K562 (cell line): ENCODE measurements around the gene FRMD7. TPM values are rescaled to one million over a fixed set of nuclear protein-coding genes. Genes with fewer than 3 reads are reported as not detected.

Source experiments
- ARID4B ChIP-seq: sonication (generic); formaldehyde crosslinking; IDR thresholded peaks from 2 replicates; pipeline ENCODE4 v1.8.0; 2022; ENCODE audit warnings: mild to moderate bottlenecking, missing genetic modification reagents
- DNMT1 ChIP-seq: fragments of 450-650 bp; IDR thresholded peaks from 2 replicates; pipeline ENCODE4 v1.6.1; 2016; ENCODE audit warnings: antibody characterized with exemption, mild to moderate bottlenecking
- HNRNPK ChIP-seq: fragments of 200-400 bp; formaldehyde crosslinking; IDR thresholded peaks from one replicate; pipeline ENCODE4 v1.6.1; 2018; ENCODE audit warnings: mild to moderate bottlenecking, low read depth, low read length; ENCODE audit not compliant: poor library complexity, severe bottlenecking
- JUND ChIP-seq, 2 experiments: IDR thresholded peaks; 2 replicates in 1 of 2; 3 replicates in 1 of 2; pipeline ENCODE4 v1.6.1; 2011; ENCODE audit warnings: borderline replicate concordance in 2 of 2, low read depth in 2 of 2, low read length in 2 of 2, improper control_type of control experiment in 1 of 2, missing biosample characterization in 1 of 2, missing genetic modification characterization in 1 of 2, missing genetic modification reagents in 1 of 2
- NCOR1 ChIP-seq: fragments of 450-650 bp; IDR thresholded peaks from 2 replicates; pipeline ENCODE4 v1.6.1; 2016; ENCODE audit warnings: mild to moderate bottlenecking, moderate library complexity
- POLR2AphosphoS2 ChIP-seq: IDR thresholded peaks from 2 replicates; pipeline ENCODE4 v1.6.1; 2012; ENCODE audit warnings: low read length, improper control_type of control experiment
- SMARCA4 ChIP-seq: fragments of 450-650 bp; IDR thresholded peaks from 2 replicates; pipeline ENCODE4 v1.6.1; 2016
- SOX6 ChIP-seq: fragments of 450-650 bp; IDR thresholded peaks from 2 replicates; pipeline ENCODE4 v1.6.1; 2014; ENCODE audit warnings: mild to moderate bottlenecking
- SP1 ChIP-seq: sonication (generic); formaldehyde crosslinking; IDR thresholded peaks from 2 replicates; pipeline ENCODE4 v1.8.1; 2022; ENCODE audit warnings: mild to moderate bottlenecking, missing genetic modification reagents
- TAL1 ChIP-seq: fragments of 450-650 bp; IDR thresholded peaks from 2 replicates; pipeline ENCODE4 v1.6.1; 2016; ENCODE audit warnings: mild to moderate bottlenecking
- TFE3 ChIP-seq: fragments of 450-650 bp; formaldehyde crosslinking; IDR thresholded peaks from 2 replicates; pipeline ENCODE4 v1.4.0; 2020; ENCODE audit warnings: mild to moderate bottlenecking, mixed read lengths
- ZC3H11A ChIP-seq: IDR thresholded peaks from 2 replicates; pipeline ENCODE4 v1.6.1; 2012; ENCODE audit warnings: low read depth, low read length, improper control_type of control experiment
- ZNF318 ChIP-seq, 2 experiments: fragments of 450-650 bp; IDR thresholded peaks; 2 replicates each; pipeline ENCODE4 v1.6.1; 2016; ENCODE audit warnings: mild to moderate bottlenecking in 2 of 2, borderline replicate concordance in 1 of 2, low read depth in 1 of 2, moderate library complexity in 1 of 2
- ZNF766 ChIP-seq: fragments of 200-800 bp; sonication (Bioruptor generic); conservative IDR thresholded peaks from 2 replicates; pipeline ENCODE4 v1.6.1; 2016; ENCODE audit warnings: missing genetic modification characterization, missing compliant biosample characterization
- ZNF780A ChIP-seq: fragments of 250-450 bp; sonication (Bioruptor Pico); IDR thresholded peaks from 2 replicates; pipeline ENCODE4 v1.5.0; 2021; ENCODE audit warnings: mild to moderate bottlenecking
- polyA plus RNA-seq, 8 experiments: library from polyadenylated mRNA; depleted of rRNA in 4 of 8; stranded (reverse) in 5 of 8; unstranded in 3 of 8; fragments of >200 nt; fragmentation: Nextera tagmentation in 2 of 8; fragmentation: Illumina TruSeq in 1 of 8; extraction: Ambion mirVana in 2 of 8; extraction: Trizol in 1 of 8; gene quantifications; 2 replicates each; pipeline versions ENCODE4 v1.2.1 to v1.2.3, GENCODE V29; 2011 to 2014; ENCODE audit warnings: inconsistent platforms in 1 of 8, missing spikeins in 1 of 8
- total RNA-seq, 7 experiments: library from RNA; depleted of rRNA in 6 of 7; stranded (reverse); fragments of >200 nt in 6 of 7; fragmentation: Illumina TruSeq in 2 of 7; extraction: Trizol in 2 of 7; gene quantifications; 2 replicates each; pipeline versions ENCODE4 v1.2.1 to v1.2.3, GENCODE V29; 2011 to 2021; ENCODE audit warnings: low replicate concordance in 1 of 7

The FRMD7 gene
- total and polyA plus RNA-seq, 9 of the 15 experiments (the other 6 are each of a cell fraction or from before 2014, with no cell fraction given) = 0.06 to 0.09 TPM; not detected in 7

- TF ChIP-seq TAL1 = 0 out of 2 replicates have a peak, but pooled peaks have one; percentile 9
- peak; percentile 81 for TF ChIP-seq SMARCA4
- no peak for TF ChIP-seq ZNF766 (CRISPR knock-in tag)
- TF ChIP-seq HNRNPK = no peak
- no peak for TF ChIP-seq ZC3H11A
- TF ChIP-seq TFE3 (CRISPR knock-in tag) = peak; percentile 24; the same call in 1 of the 2 replicates
- TF ChIP-seq JUND (IDR thresholded peaks at IDR 0.05; ENCODE audit: borderline replicate concordance, low read depth, low read length) = peak; percentile 97
- TF ChIP-seq JUND (tag; IDR thresholded peaks at IDR 0.05; ENCODE audit: borderline replicate concordance, low read depth, low read length) = peak; percentile 97
- TF ChIP-seq SP1 (CRISPR knock-in tag) = no peak
- peak in 1 of 2 experiments; percentile 72; a peak in 2 of 4 replicates for TF ChIP-seq ZNF318 (IDR thresholded peaks at IDR 0.05; ENCODE audit: borderline replicate concordance in 1 of 2, low read depth in 1 of 2)
- no peak for TF ChIP-seq POLR2AphosphoS2
- TF ChIP-seq ZNF780A (CRISPR knock-in tag) = no peak
- TF ChIP-seq SOX6 = peak; percentile 80
- TF ChIP-seq ARID4B (CRISPR knock-in tag) = no peak
- TF ChIP-seq NCOR1 = peak; percentile 44
- TF ChIP-seq DNMT1 = no peak
Measured at GRCh38 chrX:132044953-132045352, 82.9 kb downstream of the FRMD7 start (continued).
